CD4-positive, CD25-positive, alpha-beta regulatory T cell (primary cell): ENCODE measurements around the gene SH3GL3. TPM values are rescaled to one million over a fixed set of nuclear protein-coding genes. Genes with fewer than 3 reads are reported as not detected.

Experiments
- ATAC-seq, 2 donors: fragments of 150-1000 bp; cut with Tn5 transposase; one replicate each; pipeline ENCODE4 v1.10.0; 2021; ENCODE audit warnings: low read depth in 2 of 2, moderate number of reproducible peaks in 2 of 2, moderate library complexity in 1 of 2
- DNase-seq, 3 donors: peaks; one replicate each; pipeline versions ENCODE4 v3.0.0 to v3.0.0-alpha.2; 2012 to 2022; ENCODE audit warnings: mixed read lengths in 1 of 3
- H3K27ac ChIP-seq: one replicate; pipeline ENCODE4 v1.7.0; 2013; ENCODE audit warnings: mild to moderate bottlenecking, low read length; ENCODE audit not compliant: insufficient read depth, poor library complexity, severe bottlenecking
- H3K27me3 ChIP-seq: one replicate; pipeline ENCODE4 v1.7.0; 2013; ENCODE audit warnings: low read length; ENCODE audit not compliant: control insufficient read depth, insufficient read depth
- H3K36me3 ChIP-seq: one replicate; pipeline ENCODE4 v1.7.0; 2013; ENCODE audit warnings: mild to moderate bottlenecking, low read length, moderate library complexity; ENCODE audit not compliant: control insufficient read depth, insufficient read depth
- H3K4me1 ChIP-seq: 2 replicates; pipeline ENCODE4 v1.7.0; 2013; ENCODE audit warnings: mild to moderate bottlenecking, low read length; ENCODE audit not compliant: insufficient read depth, control insufficient read depth, poor library complexity, severe bottlenecking
- H3K4me3 ChIP-seq: one replicate; pipeline ENCODE4 v1.7.0; 2013; ENCODE audit warnings: low read depth, mild to moderate bottlenecking, low read length, moderate library complexity
- H3K9me3 ChIP-seq, 2 experiments: 1 replicate in 1 of 2; 2 replicates in 1 of 2; pipeline ENCODE4 v1.7.0; 2013; ENCODE audit warnings: low read length in 2 of 2, mild to moderate bottlenecking in 1 of 2, moderate library complexity in 1 of 2; ENCODE audit not compliant: control insufficient read depth in 2 of 2
- H3K27ac Mint-ChIP-seq, 3 donors: one replicate each; pipeline ENCODE4 v1.8.0; 2020 to 2022; ENCODE audit warnings: mild to moderate bottlenecking in 3 of 3, mixed read lengths in 3 of 3, moderate library complexity in 2 of 3
- H3K27me3 Mint-ChIP-seq: one replicate; pipeline ENCODE4 v1.8.0; 2022; ENCODE audit warnings: mild to moderate bottlenecking, mixed read lengths
- H3K36me3 Mint-ChIP-seq: one replicate; pipeline ENCODE4 v1.8.0; 2020; ENCODE audit warnings: mixed read lengths
- H3K4me1 Mint-ChIP-seq, 4 donors: one replicate each; pipeline ENCODE4 v1.8.0; 2020 to 2022; ENCODE audit warnings: mixed read lengths in 4 of 4, mild to moderate bottlenecking in 1 of 4
- H3K4me3 Mint-ChIP-seq, 4 donors: one replicate each; pipeline ENCODE4 v1.8.0; 2020 to 2022; ENCODE audit warnings: mild to moderate bottlenecking in 4 of 4, mixed read lengths in 4 of 4, moderate library complexity in 3 of 4
- H3K9me3 Mint-ChIP-seq, 7 donors: one replicate each; pipeline ENCODE4 v1.8.0; 2020 to 2022; ENCODE audit warnings: mixed read lengths in 7 of 7, mild to moderate bottlenecking in 3 of 7, moderate library complexity in 2 of 7
- polyA plus RNA-seq, 4 donors: library from polyadenylated mRNA; unstranded; fragments of 300-500 nt; fragmentation: Illumina TruSeq; gene quantifications; one replicate each; pipeline ENCODE4 v1.2.3, GENCODE V29; 2021
- total RNA-seq: library from RNA; stranded (reverse); gene quantifications from one replicate; pipeline ENCODE4 v1.2.3, GENCODE V29; 2022

Gene SH3GL3
- total and polyA plus RNA-seq, 5 donors from 2014 or later = not detected

- Histone ChIP-seq H3K4me1 (no peaks in the 10 kb centered on the region), H3K9me3 (no peaks in the 10 kb centered on the region), H3K4me3 (no peak overlapping the region), H3K36me3 (no peaks in the 10 kb centered on the region), H3K27me3 (no peaks in the 10 kb centered on the region), H3K27ac (no peak overlapping the region)
- H3K27ac Mint-ChIP-seq = no peak overlapping the region
- H3K9me3 Mint-ChIP-seq = peaks cover 0 to 7% (median 3%) of the 10 kb centered on the region in 7 donors
- no peaks in the 10 kb centered on the region for H3K36me3 Mint-ChIP-seq
- H3K4me3 Mint-ChIP-seq = no peak overlapping the region
- H3K4me1 Mint-ChIP-seq = no peaks in the 10 kb centered on the region
- no peak for DNase-seq
- no peaks in the 10 kb centered on the region for H3K27me3 Mint-ChIP-seq
- no peak for ATAC-seq
Measured at GRCh38 chr15:83665480-83665879, 218.3 kb downstream of the SH3GL3 start.

Other genes with a start within 250 kb of the SH3GL3 start
- 1.2 TPM for gene HDGFL3, start 239.5 kb upstream of the SH3GL3 start, total RNA-seq
- under 1 TPM in 2 of 4 donors, not detected in 2; 0.07 to 0.26 TPM for gene HDGFL3, start 239.5 kb upstream of the SH3GL3 start, polyA plus RNA-seq
- not detected for gene BNC1, start 162.7 kb upstream of the SH3GL3 start, total RNA-seq
- not detected for gene BNC1, start 162.7 kb upstream of the SH3GL3 start, polyA plus RNA-seq
- not detected for gene ADAMTSL3, start 206.8 kb downstream of the SH3GL3 start, total RNA-seq
- gene ADAMTSL3, start 206.8 kb downstream of the SH3GL3 start, polyA plus RNA-seq = not detected